ENCODE results near the gene DYNLT5.
"Not testable (repeated sequence)": the region's sequence is repeated elsewhere in the genome, so short reads cannot be mapped to it uniquely, and the experiment has no call there.

DYNLT5 gene

GRCh38 chr1:66791621-66792610, 39.7 kb downstream of the DYNLT5 start:
- no peak for DNase-seq

GRCh38 chr1:66795839-66796238, 43.6 kb downstream of the DYNLT5 start:
- not testable (repeated sequence) for DNase-seq

- no peak for DNase-seq
These were observed 57.0 kb downstream of the DYNLT5 start for GRCh38 chr1:66809245-66809644.

- DNase-seq: no peak
These were observed 57.6 kb downstream of the DYNLT5 start for GRCh38 chr1:66809736-66810326.

GRCh38 chr1:66824771-66825170, 72.5 kb downstream of the DYNLT5 start:
- DNase-seq: no peak
